Measurements from ENCODE around the gene HOXC4. TPM values are rescaled to one million over a fixed set of nuclear protein-coding genes. Genes with fewer than 3 reads are reported as not detected.

Gene HOXC4
- total RNA-seq, 1 experiment from 2014 or later = not detected

- Histone ChIP-seq H3K27me3 (ENCODE audit: insufficient read depth, low read length) (peaks cover 95% of the 10 kb centered on the region), H3K27ac (ENCODE audit: insufficient read length, low read depth, low read length) (no peak overlapping the region), H2BK5ac (ENCODE audit: insufficient read length, low read length) (no peak overlapping the region), H3K23me2 (ENCODE audit: insufficient read length, low read depth, low read length, poor library complexity, severe bottlenecking) (peaks cover 4% of the 10 kb centered on the region), H3K56ac (ENCODE audit: insufficient read length, low read depth, low read length) (no peak overlapping the region), H3K4ac (ENCODE audit: low read depth, low read length) (no peak overlapping the region), H3K9ac (ENCODE audit: extremely low read depth, insufficient read length, low read length) (no peak overlapping the region), H2BK120ac (ENCODE audit: low read depth, low read length, poor library complexity, severe bottlenecking) (no peak overlapping the region), H2AFZ (ENCODE audit: low read length) (no peak overlapping the region), H2AK5ac (ENCODE audit: insufficient read length, low read length) (no peak overlapping the region), H2BK20ac (ENCODE audit: low read depth, low read length, poor library complexity, severe bottlenecking) (no peak overlapping the region), H3K14ac (ENCODE audit: insufficient read depth, low read length) (no peak overlapping the region), H3K4me2 (ENCODE audit: insufficient read depth, insufficient read length, low read length) (peak overlapping the region; percentile 28), H3K9me3 (ENCODE audit: control insufficient read depth, low read depth, low read length) (no peaks in the 10 kb centered on the region), H4K91ac (ENCODE audit: insufficient read length, low read depth, low read length) (no peak overlapping the region), H3K4me1 (ENCODE audit: insufficient read depth, low read length) (no peaks in the 10 kb centered on the region), H4K5ac (ENCODE audit: insufficient read length, low read depth, low read length) (no peak overlapping the region), H4K20me1 (ENCODE audit: control insufficient read depth, insufficient read depth, insufficient read length) (no peaks in the 10 kb centered on the region), H3K79me1 (ENCODE audit: insufficient read depth, low read depth, low read length, poor library complexity, severe bottlenecking) (no peaks in the 10 kb centered on the region), H4K8ac (replicated peaks; ENCODE audit: insufficient read length, low read depth, low read length) (no peak overlapping the region), H2BK15ac (ENCODE audit: low read depth, low read length) (no peak overlapping the region), H3K79me2 (ENCODE audit: insufficient read depth, low read length) (no peaks in the 10 kb centered on the region), H3T11ph (ENCODE audit: low read length) (no peak overlapping the region), H2BK12ac (ENCODE audit: insufficient read length, low read depth, low read length) (no peak overlapping the region), H3K23ac (ENCODE audit: insufficient read length, low read depth, low read length) (no peak overlapping the region), H3K18ac (ENCODE audit: insufficient read length, low read depth, low read length) (no peak overlapping the region)
- WGBS (ENCODE audit: extremely low coverage, insufficient read length, low lambda C conversion rate) = no CpG with 5 or more reads among the region's 22 CpGs
- peaks cover 2 to 18% of the 10 kb centered on the region in 2 experiments; a peak in 3 of 5 replicates for H3K9me3 Mint-ChIP-seq
- H3K36me3 Mint-ChIP-seq (ENCODE audit: insufficient read depth in 1 of 3, low read depth in 3 of 3) = no peaks in the 10 kb centered on the region
- peaks cover 9 to 65% of the 10 kb centered on the region in 2 experiments for H3K4me1 Mint-ChIP-seq
- peaks cover 100% of the 10 kb centered on the region for H3K27me3 Mint-ChIP-seq (ENCODE audit: low read depth)
- peak overlapping the region; percentile 25 to 75 for H3K4me3 Mint-ChIP-seq
- no peak overlapping the region for H3K27ac Mint-ChIP-seq
- TF ChIP-seq CTCF (conservative IDR thresholded peaks at IDR 0.05) = no peak
- peak; percentile 67 for DNase-seq
Measured at GRCh38 chr12:54053003-54053750, 458 bp upstream of the HOXC4 start.

All from H9 (cell line).